ENCODE data around the gene TBC1D14. TPM values are rescaled to one million over a fixed set of nuclear protein-coding genes. Genes with fewer than 3 reads are reported as not detected.

Gene TBC1D14
- total and polyA plus RNA-seq, 2 of the 8 experiments (the other 6 are each of a cell fraction or from before 2014, with no cell fraction given): 45.6 to 48.2 TPM

- no peaks in the 10 kb centered on the region for H4K20me1 ChIP-seq (replicated peaks in 1 of 2; ENCODE audit: control insufficient read depth in 1 of 2, insufficient read depth in 2 of 2, low read length in 2 of 2)
- H4K8ac ChIP-seq (ENCODE audit: extremely low read depth, insufficient read depth, low read length): no peak overlapping the region
- no peak overlapping the region for H2BK120ac ChIP-seq (replicated peaks; ENCODE audit: low read depth, low read length)
- no peaks in the 10 kb centered on the region for H3K36me3 ChIP-seq (ENCODE audit: control insufficient read depth in 2 of 4, insufficient read depth in 4 of 4, low read length in 3 of 4)
- H3K4me2 ChIP-seq (ENCODE audit: insufficient read depth in 1 of 2, low read depth in 2 of 2, low read length in 2 of 2): no peak overlapping the region
- H3K23ac ChIP-seq (ENCODE audit: insufficient read length): no peak overlapping the region
- CTCF ChIA-PET (ENCODE audit: partially characterized antibody): interaction anchor here (1.4 to 3.7 kb wide), 4 partner anchors 8 to 17 kb away, joined by 3 to 12 read pairs (median 8); partner anchors contain the start of gene TBC1D14
- DNase-seq (ENCODE audit: low read depth in 1 of 2, low spot score in 2 of 2): no peak
- H2BK12ac ChIP-seq (ENCODE audit: low read depth, low read length): no peak overlapping the region
- H3K18ac ChIP-seq (ENCODE audit: extremely low read depth, low read length): no peak overlapping the region
- no peak overlapping the region for H2BK15ac ChIP-seq (ENCODE audit: low read length)
- H2AFZ ChIP-seq (ENCODE audit: low read length): no peak overlapping the region
- no peak for TF ChIP-seq BCL11A (IDR thresholded peaks at IDR 0.05; ENCODE audit: low read depth in 2 of 2, low read length in 2 of 2)
- TF ChIP-seq SAP30 (IDR thresholded peaks at IDR 0.05; ENCODE audit: insufficient read depth, insufficient replicate concordance, low read length): no peak
- no peak for TF ChIP-seq EZH2 (IDR thresholded peaks at IDR 0.05; ENCODE audit: low read depth, low read length, severe bottlenecking)
- TF ChIP-seq SP4 (IDR thresholded peaks at IDR 0.05; ENCODE audit: low read length): no peak
- TF ChIP-seq KDM1A (IDR thresholded peaks at IDR 0.05; ENCODE audit: borderline replicate concordance, low read length): no peak
- TF ChIP-seq GABPA (IDR thresholded peaks at IDR 0.05; ENCODE audit: borderline replicate concordance, insufficient read depth, low read length): no peak
- TF ChIP-seq RBBP5 (IDR thresholded peaks at IDR 0.05; ENCODE audit: borderline replicate concordance, low read depth, low read length): no peak
- no peak for TF ChIP-seq ZNF274 (IDR thresholded peaks at IDR 0.05; ENCODE audit: borderline replicate concordance, extremely low read depth, low read length)
- no peak for TF ChIP-seq CHD2 (IDR thresholded peaks at IDR 0.05; ENCODE audit: low read length)
- TF ChIP-seq KDM4A (IDR thresholded peaks at IDR 0.05; ENCODE audit: low read depth, low read length, severe bottlenecking): no peak
- no peak for TF ChIP-seq SIRT6 (IDR thresholded peaks at IDR 0.05; ENCODE audit: low read length)
- no peak for TF ChIP-seq PHF8 (conservative IDR thresholded peaks at IDR 0.05; ENCODE audit: low read depth, low read length)
- no peak overlapping the region for H3K56ac ChIP-seq (replicated peaks; ENCODE audit: insufficient read length, low read depth, low read length)
- WGBS, 2 experiments (ENCODE audit: extremely low coverage in 1 of 2, insufficient coverage in 1 of 2, insufficient read length in 1 of 2, insufficient replicate concordance in 2 of 2, low coverage in 1 of 2, low lambda C conversion rate in 2 of 2, missing lambda C conversion rate in 1 of 2): 77% methylated on average over 3 of the region's 3 CpGs; no CpG with 5 or more reads in 1 of the 2 experiments
- H4K5ac ChIP-seq (ENCODE audit: insufficient read length, low read depth, low read length): no peak overlapping the region
- no peak overlapping the region for H2AK5ac ChIP-seq (ENCODE audit: low read depth, low read length)
- no peak overlapping the region for H3K4me3 ChIP-seq (ENCODE audit: extremely low read depth in 1 of 4, insufficient read depth in 2 of 4, low read depth in 3 of 4, low read length in 4 of 4)
- no peaks in the 10 kb centered on the region for H3K23me2 ChIP-seq (ENCODE audit: low read depth, low read length)
- H3K4ac ChIP-seq (replicated peaks; ENCODE audit: insufficient read length, low read depth, low read length): no peak overlapping the region
- no peaks in the 10 kb centered on the region; a peak in 1 of 7 replicates for H3K4me1 ChIP-seq (replicated peaks in 1 of 4; ENCODE audit: control insufficient read depth in 3 of 4, insufficient read depth in 4 of 4, low read length in 3 of 4)
- H4K91ac ChIP-seq (replicated peaks; ENCODE audit: insufficient read length, low read length): no peak overlapping the region
- no peaks in the 10 kb centered on the region for H3K9me3 ChIP-seq (ENCODE audit: insufficient read depth in 2 of 2, low read depth in 1 of 2, low read length in 1 of 2)
- no peaks in the 10 kb centered on the region for H3K79me1 ChIP-seq (ENCODE audit: low read depth, low read length)
- no peak overlapping the region for H3K14ac ChIP-seq (ENCODE audit: insufficient read length)
- H2BK5ac ChIP-seq (ENCODE audit: low read depth, low read length): no peak overlapping the region
- H3K79me2 ChIP-seq (ENCODE audit: control insufficient read depth in 1 of 2, insufficient read depth in 2 of 2, low read length in 2 of 2): no peaks in the 10 kb centered on the region
- H3K9ac ChIP-seq (replicated peaks in 1 of 4; ENCODE audit: extremely low read depth in 1 of 4, low read depth in 3 of 4, low read length in 3 of 4): no peak overlapping the region
- POLR2A ChIA-PET (ENCODE audit: partially characterized antibody): no interaction called here
- no peak for FAIRE-seq
- no peak overlapping the region for H2BK20ac ChIP-seq (ENCODE audit: low read length)
- no peak overlapping the region for H3K27ac ChIP-seq (ENCODE audit: low read depth, low read length)
- no peaks in the 10 kb centered on the region for H3K27me3 ChIP-seq (replicated peaks in 1 of 4; ENCODE audit: control insufficient read depth in 3 of 4, extremely low read depth in 1 of 4, insufficient read depth in 3 of 4, low read length in 3 of 4)
Measured at GRCh38 chr4:6894086-6894478, 15.5 kb upstream of the TBC1D14 start.
